NCI-H1048 (cell line): ENCODE results near the gene MYF5.
"Not testable (repeated sequence)": the region's sequence is repeated elsewhere in the genome, so short reads cannot be mapped to it uniquely, and the experiment has no call there.

ENCODE experiments used
- DNase-seq: peaks from one replicate; lab custom pipeline; 2025; lab: John Stamatoyannopoulos, UW

MYF5 gene

DNA sequence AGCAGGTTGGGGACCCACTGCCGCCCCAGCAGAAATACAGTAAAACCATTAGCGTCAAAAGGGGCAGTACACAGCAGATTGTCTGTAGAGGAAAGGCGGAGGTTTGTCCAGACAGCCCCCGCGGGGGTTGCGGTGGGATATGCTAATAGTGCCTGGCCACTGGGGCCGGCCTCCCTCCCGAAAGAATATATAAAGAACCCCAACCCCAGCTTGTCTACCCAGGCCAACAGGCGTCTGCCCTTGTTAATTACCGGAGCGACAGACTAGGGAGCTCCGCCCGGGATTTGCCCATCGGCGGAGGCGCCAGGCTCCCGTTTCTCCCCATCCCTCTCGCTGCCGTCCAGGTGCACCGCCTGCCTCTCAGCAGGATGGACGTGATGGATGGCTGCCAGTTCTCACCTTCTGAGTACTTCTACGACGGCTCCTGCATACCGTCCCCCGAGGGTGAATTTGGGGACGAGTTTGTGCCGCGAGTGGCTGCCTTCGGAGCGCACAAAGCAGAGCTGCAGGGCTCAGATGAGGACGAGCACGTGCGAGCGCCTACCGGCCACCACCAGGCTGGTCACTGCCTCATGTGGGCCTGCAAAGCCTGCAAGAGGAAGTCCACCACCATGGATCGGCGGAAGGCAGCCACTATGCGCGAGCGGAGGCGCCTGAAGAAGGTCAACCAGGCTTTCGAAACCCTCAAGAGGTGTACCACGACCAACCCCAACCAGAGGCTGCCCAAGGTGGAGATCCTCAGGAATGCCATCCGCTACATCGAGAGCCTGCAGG, at the start of gene MYF5:
TSS of gene MYF5 (plus strand) at position 217 of the 774 bp plus-strand sequence. CDS start at position 369, 152 bp downstream.
- DNase-seq: no peak

DNA sequence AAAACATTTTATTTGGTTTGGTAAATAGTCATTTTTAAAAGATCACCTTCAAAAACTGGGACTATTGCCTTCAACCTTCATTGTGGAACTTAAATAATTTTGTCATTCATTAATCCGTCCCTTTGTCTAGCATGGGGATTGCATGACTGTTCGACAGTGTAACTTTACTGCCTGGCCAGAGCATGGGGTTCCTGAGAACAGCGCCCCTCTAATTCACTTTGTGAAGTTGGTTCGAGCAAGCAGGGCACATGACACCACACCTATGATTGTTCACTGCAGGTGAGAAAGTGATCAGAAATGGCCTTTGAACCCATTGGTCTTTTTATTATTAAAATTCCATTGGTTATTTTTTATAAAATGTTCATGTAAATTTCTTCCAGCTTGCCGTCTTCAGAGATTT, 46.5 kb upstream of the MYF5 start:
- DNase-seq: no peak

DNA sequence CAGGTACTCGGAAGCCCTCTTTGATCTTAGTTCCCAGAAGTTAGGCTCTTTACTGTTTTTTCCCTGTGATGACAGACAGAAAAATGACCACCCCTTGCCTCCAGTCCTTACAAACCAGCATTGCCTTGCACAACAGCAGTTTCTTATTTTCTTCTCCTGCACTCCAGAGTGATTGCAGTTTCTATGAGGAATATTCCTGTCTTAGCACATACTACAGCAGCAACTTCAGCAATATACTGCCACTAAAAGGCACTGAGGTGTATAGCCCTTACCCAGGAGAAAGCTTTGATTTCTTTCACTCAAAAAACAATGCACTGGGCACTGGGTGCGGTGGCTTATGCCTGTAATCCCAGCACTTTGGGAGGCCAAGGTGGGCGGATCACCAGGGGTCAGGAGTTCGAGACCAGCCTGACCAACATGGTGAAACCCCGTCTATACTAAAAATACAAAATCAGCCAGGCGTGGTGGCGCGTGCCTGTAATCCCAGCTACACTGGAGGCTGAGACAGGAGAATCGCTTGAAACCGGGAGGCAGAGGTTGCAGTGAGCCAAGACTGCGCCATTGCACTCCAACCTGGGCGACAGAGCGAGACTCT, 40.6 kb upstream of the MYF5 start:
- DNase-seq: not testable (repeated sequence)

DNA sequence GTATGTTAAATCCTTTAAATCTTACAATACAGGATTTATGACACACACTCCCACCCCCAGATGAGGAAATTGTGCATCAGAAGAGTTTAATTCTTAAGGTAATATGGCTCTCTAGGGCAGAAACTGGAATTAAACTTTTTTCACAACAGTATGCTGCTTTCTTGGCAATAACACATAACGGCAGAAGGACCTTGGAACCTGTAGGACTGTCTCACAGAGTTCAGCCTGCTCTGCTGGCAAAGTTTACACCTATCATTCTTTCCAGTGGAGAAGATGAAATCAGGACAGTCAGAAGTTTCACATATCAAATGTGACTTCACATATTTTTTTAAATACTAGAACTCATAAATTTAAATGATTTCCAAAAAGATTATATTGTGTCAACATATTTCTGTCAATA, 39.9 kb upstream of the MYF5 start:
- DNase-seq: no peak

DNA sequence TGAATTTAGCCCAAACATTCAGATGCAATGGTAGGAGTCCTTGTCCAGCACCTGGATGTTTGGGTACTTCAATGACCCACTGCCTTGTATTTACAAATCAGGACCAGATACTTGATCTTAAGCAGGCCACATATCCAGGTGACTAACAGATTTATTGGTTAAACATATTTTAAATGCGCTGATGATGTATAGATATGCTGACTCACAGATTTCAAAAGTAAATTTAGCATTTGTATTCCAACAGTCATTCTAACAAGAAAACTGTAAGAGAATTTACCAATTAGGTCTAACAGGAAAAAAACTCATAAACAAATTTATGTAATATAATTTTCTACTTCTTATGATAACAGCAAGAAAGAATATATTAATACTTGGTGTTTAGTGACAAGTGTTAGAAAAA, 38.7 kb upstream of the MYF5 start:
- DNase-seq: no peak

DNA sequence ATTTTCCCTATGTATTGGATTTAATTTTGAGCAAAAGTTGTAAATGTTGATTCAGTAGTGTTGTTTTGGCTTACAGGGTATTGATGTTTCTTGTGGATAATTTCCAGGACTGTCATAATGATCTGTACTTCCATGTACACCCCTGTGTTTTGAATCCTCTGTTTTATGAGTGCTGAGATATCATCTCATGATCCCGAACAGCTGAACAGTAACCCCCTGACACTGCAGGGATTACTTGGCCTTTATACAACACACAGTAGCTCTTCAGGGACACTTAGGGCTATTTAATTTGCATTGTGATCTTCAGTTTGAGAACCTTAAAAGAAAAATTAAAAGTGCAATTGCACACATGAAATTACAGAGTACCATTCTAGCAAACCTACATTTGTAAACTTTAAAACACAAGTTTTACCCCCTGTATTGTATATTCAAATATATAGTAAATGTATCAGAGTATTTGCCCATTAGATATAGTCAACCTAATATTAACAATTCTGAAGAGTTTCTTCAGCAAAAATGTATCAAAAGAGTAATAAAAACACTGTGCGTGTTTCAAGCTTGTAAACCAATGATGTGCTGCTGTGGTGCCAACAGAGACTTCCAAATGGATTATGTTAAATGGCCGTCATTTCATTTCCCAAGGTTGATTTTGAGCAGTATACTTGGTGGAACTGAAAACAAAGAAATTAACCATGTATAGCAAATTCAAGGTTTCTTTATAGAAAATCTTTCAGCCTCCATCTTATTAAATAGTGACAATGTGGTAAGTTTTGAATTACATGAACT, 37.2 kb upstream of the MYF5 start:
- no peak for DNase-seq

DNA sequence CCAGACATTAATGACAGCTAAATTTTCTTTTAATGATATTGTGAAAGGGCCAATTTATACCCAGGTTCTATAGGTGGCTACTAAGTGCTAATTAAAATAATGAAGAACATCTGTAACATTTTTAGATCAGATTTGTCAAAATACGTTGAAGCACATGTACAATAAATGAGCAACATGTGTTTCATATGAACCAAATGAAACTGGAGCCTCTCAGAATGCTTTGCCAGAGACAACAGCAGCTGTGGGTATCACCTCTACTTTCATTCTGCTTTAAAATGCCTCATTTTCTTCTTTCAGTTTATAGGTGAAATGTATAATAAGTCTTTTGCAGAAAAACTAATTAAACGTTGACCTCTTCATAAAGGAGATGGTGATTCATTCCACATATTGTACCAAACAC, 35.4 kb upstream of the MYF5 start:
- no peak for DNase-seq

DNA sequence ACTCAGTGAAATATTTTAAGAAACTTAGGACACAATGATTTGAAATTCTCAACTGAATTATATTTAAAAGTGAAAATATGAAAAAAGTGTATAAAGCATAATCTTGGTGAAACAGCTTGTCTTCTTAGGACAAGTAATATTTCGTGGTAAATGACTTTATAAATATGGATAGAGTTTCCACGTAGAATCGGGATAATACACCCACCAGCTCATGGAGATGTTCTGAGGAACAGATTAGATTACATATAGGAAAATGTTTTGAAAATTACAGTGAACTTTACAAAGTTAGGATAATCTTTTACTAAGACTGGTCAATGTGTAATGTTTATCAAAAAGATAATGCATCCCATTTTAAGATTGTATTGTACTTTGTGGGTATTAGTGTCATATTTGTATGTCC, 34.9 kb upstream of the MYF5 start:
- DNase-seq: no peak

DNA sequence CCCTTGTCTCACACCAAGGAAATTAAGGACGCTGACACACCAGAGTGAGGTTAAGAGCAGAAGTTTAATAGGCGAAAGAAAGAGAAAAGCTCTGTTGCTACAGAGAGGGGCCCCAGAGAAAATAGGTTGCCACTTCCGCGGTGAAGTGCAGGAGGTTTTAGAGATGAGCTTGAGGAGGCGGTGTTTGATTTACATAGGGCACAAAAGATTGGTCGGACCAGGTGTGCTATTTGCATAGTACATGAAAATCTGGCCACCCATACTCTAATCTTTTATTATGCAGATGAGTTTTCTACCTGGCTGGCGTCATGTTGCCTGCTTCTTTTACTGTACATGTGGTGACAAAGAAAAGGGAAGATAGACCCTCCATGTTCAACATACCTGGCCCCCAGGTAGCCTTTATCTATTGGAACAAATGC, 32.6 kb upstream of the MYF5 start:
- peak; percentile 34 for DNase-seq

DNA sequence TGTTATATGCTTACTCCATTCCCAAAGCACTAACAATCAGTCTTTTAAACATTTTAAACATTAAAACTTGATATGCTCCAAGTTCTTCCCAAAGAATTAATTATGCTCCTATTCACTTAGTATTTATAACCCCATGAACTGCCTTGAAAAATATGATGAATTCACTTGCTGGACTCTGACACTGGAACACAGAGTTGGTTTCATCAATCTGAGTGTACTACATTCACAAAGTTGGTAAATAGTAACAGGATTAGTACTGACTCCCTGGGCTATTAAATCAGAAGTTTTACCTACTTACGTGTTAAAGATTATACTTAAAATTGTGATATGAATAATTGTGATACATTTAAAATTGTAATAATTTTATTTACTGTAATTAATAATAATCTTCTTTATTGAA, 26.6 kb upstream of the MYF5 start:
- no peak for DNase-seq

DNA sequence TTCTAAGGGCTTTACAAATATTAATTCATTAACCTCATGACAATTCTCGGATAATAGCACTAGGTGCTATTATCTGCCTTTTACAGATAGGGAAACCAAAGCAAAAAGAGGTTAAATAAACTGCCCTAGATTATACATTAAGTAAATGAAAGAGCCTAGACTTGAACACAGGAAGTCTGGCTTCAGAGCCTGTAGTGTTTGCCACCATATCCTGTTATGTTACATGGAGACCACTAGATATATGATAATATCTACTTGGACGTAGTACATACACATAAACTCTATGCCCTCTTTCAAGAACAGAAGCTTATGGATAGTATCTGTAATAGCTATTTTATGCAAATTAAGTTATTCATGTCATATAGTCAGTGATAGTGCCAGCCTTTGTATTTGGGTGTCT, 26.2 kb upstream of the MYF5 start:
- DNase-seq: no peak

DNA sequence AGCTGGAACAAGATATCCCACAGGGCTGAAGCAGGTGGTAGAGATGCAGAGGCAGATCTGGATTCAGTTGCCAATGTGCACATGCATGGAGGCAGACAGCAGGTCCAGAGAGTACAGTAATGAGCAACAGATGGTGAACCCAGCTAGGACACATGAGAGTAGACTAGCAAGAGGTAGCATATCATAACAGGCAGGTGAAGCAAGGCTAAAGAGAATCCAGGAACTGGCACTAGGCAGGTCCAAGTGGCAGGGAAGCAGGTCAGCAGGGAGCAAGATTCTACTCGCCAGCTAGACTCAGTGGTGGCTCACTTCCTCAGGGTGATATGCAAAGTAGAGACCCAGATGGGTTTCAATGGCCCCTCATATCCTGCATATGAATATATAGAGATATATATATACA, 24.6 kb upstream of the MYF5 start:
- no peak for DNase-seq

DNA sequence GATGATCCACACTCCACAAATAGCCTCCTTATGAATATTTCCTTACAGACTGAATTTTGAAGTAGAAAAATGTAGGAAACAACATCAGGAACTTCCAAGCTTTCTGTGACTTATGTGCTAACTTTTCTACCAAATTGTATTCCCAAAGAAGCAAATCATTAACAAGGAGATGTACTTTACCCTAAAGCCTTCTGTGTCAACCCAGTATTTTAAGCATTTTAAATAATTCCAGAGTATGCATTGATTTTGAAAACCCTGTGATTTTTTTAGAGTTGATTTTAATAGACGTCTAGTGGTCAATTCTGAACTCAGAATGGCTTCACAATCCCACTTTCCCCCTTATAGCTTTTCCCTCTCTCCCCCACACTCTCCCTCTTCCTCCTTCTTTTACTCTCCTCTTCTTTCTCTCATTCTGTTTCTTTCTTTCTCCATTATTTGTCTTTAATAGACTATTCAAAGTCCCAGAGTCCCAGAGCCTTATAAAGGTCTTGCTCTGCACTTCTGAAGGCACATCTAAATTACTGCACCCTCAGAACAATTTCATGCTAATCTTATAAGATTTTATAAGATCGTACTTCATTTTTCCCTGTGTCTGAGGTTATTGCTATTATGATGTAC, 19.3 kb upstream of the MYF5 start:
- no peak for DNase-seq

DNA sequence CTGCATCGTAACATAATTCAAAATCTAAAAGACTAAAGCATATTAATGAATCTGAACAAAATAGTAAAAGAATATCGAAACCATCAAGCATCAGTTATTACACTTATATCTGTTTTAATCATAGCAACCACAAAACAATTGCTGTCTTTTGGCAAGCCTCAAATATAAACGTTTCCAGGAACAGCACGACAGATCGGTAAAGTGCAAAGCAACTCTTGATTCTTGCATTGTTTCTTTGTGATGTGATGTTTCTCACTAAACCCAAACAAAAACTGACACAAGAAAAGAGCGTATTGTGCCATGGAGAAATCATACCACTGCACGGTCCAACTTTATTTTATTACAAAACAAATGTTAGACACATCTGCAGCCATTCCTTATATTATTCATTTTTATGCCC, 18.5 kb upstream of the MYF5 start:
- no peak for DNase-seq

DNA sequence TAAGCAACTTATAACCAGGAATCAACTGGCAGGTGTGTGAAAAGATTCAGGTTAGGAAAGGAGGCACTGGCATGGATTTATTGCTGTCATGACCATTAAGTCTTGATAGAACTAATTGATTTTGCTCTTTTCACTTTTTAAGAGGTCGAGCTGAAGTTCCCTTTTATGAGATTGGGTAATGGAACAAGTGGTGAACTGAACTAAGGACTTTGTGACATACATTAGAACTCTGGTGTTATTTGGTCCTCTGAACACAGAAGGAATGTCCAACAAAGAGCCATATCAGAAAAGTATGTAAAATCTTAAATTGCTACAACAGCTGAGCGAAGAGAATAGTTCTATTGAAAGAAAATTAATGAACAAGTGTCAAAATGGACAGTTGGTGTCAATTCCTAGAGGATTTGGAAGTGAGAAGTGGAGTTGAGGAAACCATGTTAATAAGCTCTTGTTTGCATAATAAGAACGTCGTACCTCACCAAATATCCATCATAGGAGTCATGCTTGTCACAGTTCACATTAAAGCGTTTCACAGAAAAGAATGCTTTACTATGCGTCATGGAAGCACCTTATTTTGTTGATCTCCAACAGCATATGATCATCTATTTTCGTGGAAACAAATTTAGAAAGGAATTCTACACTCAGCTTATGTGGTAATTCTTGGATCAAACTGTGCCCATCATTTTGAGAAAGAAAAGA, 17.7 kb upstream of the MYF5 start:
- DNase-seq: no peak

DNA sequence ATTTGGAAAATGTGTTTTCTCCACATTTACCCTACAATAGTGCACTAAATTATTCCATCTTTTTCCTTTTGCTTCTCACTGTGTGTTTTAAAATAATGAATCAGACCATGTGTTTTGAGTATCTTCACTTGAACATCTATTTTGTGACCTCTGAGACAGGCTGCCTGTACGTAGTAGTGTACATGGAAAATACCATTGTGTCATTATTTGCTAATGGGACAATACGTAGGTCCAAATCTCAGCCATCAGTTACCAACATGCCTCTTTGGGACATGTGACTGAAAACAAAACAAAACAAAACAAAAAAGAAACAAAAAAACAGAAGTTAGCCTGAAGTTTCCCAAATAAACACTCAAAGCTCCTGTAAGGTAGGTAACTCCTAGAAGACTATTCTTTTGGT, 16.4 kb upstream of the MYF5 start:
- no peak for DNase-seq

DNA sequence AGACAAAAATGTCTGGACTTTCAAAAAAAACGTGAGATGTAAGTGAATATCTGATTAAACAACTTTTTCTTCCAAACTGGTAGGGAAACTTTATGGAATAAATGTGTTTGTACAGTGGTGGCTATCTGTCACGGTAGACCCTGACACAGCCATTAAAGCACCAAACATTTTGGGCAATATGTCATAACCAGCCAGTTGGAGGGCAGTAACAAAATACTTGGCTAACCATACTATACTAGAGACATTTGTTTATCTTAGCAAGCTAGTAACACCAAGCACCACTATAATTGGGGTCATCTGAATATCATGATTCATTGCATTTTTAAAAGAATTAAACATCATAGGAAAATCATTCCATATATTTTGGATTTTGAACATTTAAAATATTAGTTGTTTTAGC, 15.3 kb upstream of the MYF5 start:
- DNase-seq: no peak

DNA sequence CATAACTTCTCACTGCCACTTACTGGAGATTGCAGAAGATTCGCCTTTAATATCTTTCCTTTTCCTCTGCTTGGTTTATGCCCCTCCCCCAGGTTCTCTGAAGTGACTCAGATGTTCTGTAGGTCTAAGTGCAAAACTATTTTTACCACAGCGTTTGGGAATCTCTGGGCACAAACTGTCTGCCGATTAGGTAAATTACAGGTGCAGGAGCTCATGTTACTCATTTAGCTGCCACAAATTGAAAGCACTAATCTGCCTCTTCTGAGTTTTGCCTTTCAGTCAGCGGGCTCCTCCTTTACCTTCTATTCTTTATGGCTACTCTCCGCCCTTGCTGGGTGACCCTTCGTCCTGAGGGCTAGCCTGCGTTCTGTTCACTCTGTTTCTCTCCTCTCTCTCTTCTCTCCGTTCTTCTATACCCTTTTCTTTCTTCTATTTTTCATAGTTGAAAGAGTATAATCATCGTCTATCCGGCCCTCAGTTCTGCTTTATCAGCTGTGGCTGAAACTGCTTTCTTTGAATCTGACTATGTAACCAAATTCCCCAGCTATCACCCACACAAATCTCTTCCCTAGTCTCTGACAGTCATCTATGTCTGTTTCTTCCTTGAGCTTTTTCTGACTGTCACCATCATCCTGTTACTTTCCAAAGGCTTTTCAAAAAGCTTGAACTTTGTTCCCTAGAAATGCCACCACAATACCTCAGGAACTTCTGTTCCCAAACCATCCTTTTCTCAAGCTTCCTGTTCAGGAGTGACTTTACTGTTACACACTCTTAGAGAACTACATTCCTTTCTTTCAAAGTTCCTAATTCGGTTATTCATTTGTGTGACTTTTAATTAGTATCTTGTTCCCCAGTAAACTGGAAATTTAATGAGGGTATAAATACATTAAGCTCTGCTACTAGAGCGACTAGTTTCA, 13.6 kb upstream of the MYF5 start:
- no peak for DNase-seq

DNA sequence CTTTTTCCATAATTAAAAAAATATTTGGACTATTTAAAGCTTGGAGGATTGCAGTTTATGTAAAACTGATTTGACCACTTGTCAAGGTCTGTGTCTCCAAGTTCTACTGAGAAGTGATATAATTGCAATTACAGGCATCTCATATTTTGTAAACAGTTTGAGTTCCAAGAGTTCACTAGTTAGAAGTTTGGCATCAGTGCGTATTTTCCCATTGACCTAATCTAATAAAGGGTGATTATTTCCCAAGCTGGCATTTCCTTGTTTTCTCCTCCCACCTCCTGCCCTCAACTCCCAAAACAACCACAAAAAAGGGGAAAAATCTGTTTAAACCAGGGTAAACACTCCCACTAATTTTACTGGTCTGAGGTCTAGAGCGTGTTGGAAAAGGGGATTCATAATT, 12.3 kb upstream of the MYF5 start:
- no peak for DNase-seq

DNA sequence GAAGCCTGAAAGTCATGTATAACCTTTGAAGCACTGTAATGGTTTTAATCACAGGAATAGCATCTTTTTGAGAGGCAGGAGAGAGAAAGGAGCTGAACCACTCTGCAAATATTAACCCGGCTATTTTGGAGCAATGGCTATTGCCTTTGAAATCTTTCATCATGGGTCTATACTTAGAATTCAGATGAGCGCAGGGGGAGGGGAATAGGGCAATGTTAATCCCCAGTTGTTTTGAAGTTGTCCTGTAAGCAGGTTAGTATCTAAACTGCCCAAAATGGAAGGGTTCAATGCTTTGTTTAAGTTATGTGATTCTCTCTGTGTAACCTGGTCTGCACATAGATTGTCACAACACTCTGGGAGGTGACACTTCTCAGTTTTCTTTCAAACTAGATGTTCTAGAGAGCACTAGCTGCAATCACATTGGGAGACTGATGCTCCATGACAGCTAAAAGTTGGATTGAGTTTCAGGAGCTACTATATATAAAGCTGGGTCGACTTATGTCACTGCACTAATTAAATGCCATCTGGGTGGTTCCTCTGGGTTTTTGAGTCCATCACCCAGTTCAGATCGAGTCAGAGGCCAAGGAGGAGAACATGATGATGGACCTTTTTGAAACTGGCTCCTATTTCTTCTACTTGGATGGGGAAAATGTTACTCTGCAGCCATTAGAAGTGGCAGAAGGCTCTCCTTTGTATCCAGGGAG, 9.4 kb upstream of the MYF5 start, which contains the start of gene MYF6:
TSS of gene MYF6 (plus strand) at position 509 of the 704 bp plus-strand sequence. CDS start at position 595, 86 bp downstream.
- DNase-seq: no peak
